Cardiac muscle cell (in vitro differentiated cells and primary cell): Measurements from ENCODE around the gene HEPHL1. TPM values are rescaled to one million over a fixed set of nuclear protein-coding genes. Genes with fewer than 3 reads are reported as not detected.

ENCODE experiments used
- DNase-seq, 2 donors: peaks; one replicate each; pipeline versions ENCODE4 v3.0.0 to v3.0.0-alpha.2; 2010 to 2017; ENCODE audit warnings: low read depth in 1 of 2, low spot score in 1 of 2
- H3K27ac ChIP-seq: fragments of 200-600 bp; sonication (generic); 2 replicates; pipeline ENCODE4 v1.5.1; 2016
- H3K27me3 ChIP-seq: fragments of 200-600 bp; sonication (generic); 2 replicates; pipeline ENCODE4 v1.6.0; 2016; ENCODE audit warnings: control low read depth
- H3K36me3 ChIP-seq: fragments of 200-600 bp; sonication (generic); 2 replicates; pipeline ENCODE4 v1.5.1; 2016; ENCODE audit warnings: control low read depth
- H3K4me1 ChIP-seq: fragments of 200-600 bp; sonication (generic); 2 replicates; pipeline ENCODE4 v1.8.1; 2017; ENCODE audit warnings: low read depth, mild to moderate bottlenecking, mixed run types
- H3K4me3 ChIP-seq: fragments of 200-600 bp; sonication (generic); 2 replicates; pipeline ENCODE4 v1.5.1; 2016; ENCODE audit warnings: mild to moderate bottlenecking
- H3K9me3 ChIP-seq: fragments of 200-600 bp; sonication (generic); 2 replicates; pipeline ENCODE4 v1.5.1; 2017; ENCODE audit warnings: low read depth, mild to moderate bottlenecking, control low read depth
- CTCF ChIP-seq: IDR thresholded peaks from 2 replicates; pipeline ENCODE4 v1.5.1; 2012; ENCODE audit warnings: low read depth, mild to moderate bottlenecking, low read length
- polyA plus RNA-seq: library from polyadenylated mRNA; unstranded; fragments of >200 nt; fragmentation: Nextera tagmentation; extraction: Ambion mirVana; gene quantifications from 2 replicates; pipeline ENCODE4 v1.2.1, GENCODE V29; 2016
- total RNA-seq: library from RNA; depleted of rRNA; stranded (reverse); fragments of >200 nt; gene quantifications from 2 replicates; pipeline ENCODE4 v1.2.3, GENCODE V29; 2016

Gene HEPHL1
- total and polyA plus RNA-seq, 2 experiments from 2014 or later: not detected

GRCh38 chr11:94032066-94032465 is 10.9 kb downstream of the HEPHL1 start:
- Histone ChIP-seq H3K4me3 (no peak overlapping the region), H3K36me3 (no peaks in the 10 kb centered on the region), H3K27ac (no peak overlapping the region), H3K27me3 (no peaks in the 10 kb centered on the region), H3K9me3 (no peaks in the 10 kb centered on the region), H3K4me1 (no peaks in the 10 kb centered on the region)
- no peak for TF ChIP-seq CTCF
- no peak for DNase-seq

GRCh38 chr11:94032725-94033124 is 11.6 kb downstream of the HEPHL1 start:
- DNase-seq: no peak

GRCh38 chr11:94034207-94034606 is 13.1 kb downstream of the HEPHL1 start:
- no peak for TF ChIP-seq CTCF
- Histone ChIP-seq H3K9me3 (no peaks in the 10 kb centered on the region), H3K27ac (no peak overlapping the region), H3K4me3 (no peak overlapping the region), H3K27me3 (no peaks in the 10 kb centered on the region), H3K36me3 (no peaks in the 10 kb centered on the region), H3K4me1 (no peaks in the 10 kb centered on the region)
- no peak for DNase-seq

More at GRCh38 chr11:94032725-94033124, 11.6 kb downstream of the HEPHL1 start:
- no peaks in the 10 kb centered on the region for H3K36me3 ChIP-seq
- no peak overlapping the region for H3K4me3 ChIP-seq
- H3K27me3 ChIP-seq: no peaks in the 10 kb centered on the region
- no peaks in the 10 kb centered on the region for H3K4me1 ChIP-seq
- H3K9me3 ChIP-seq: no peaks in the 10 kb centered on the region
- TF ChIP-seq CTCF: no peak
- no peak overlapping the region for H3K27ac ChIP-seq

- H3K4me1 ChIP-seq: no peaks in the 10 kb centered on the region
- H3K4me3 ChIP-seq: no peak overlapping the region
Observed at GRCh38 chr11:94036096-94036495, 14.9 kb downstream of the HEPHL1 start.

GRCh38 chr11:94043241-94043640 is 22.1 kb downstream of the HEPHL1 start:
- no peak overlapping the region for H3K4me3 ChIP-seq
- H3K4me1 ChIP-seq: no peaks in the 10 kb centered on the region
- H3K9me3 ChIP-seq: no peaks in the 10 kb centered on the region
- TF ChIP-seq CTCF: no peak
- H3K36me3 ChIP-seq: no peaks in the 10 kb centered on the region
- H3K27me3 ChIP-seq: no peaks in the 10 kb centered on the region
- no peak for DNase-seq
- no peak overlapping the region for H3K27ac ChIP-seq

More at GRCh38 chr11:94036096-94036495, 14.9 kb downstream of the HEPHL1 start:
- H3K9me3 ChIP-seq: no peaks in the 10 kb centered on the region
- no peak for DNase-seq
- no peak for TF ChIP-seq CTCF
- no peak overlapping the region for H3K27ac ChIP-seq
- H3K27me3 ChIP-seq: no peaks in the 10 kb centered on the region
- H3K36me3 ChIP-seq: no peaks in the 10 kb centered on the region

GRCh38 chr11:94046796-94047195 is 25.6 kb downstream of the HEPHL1 start:
- Histone ChIP-seq H3K9me3 (no peaks in the 10 kb centered on the region), H3K27ac (no peak overlapping the region), H3K4me1 (no peaks in the 10 kb centered on the region), H3K27me3 (no peaks in the 10 kb centered on the region), H3K4me3 (no peak overlapping the region), H3K36me3 (no peaks in the 10 kb centered on the region)
- TF ChIP-seq CTCF: no peak
- no peak for DNase-seq
